HepG2 (cell line): ENCODE results near the gene U2SURP. TPM values are rescaled to one million over a fixed set of nuclear protein-coding genes. Genes with fewer than 3 reads are reported as not detected.

Experiments used
- ATAC-seq: fragments of 200-7000 bp; cut with Tn5 transposase; 3 replicates; pipeline ENCODE4 v1.9.1; 2020; ENCODE audit warnings: mild to moderate bottlenecking, moderate library complexity
- BruUV-seq: library from RNA; stranded (reverse); fragments of 400-500 nt; replicated peaks from 2 replicates; lab custom pipeline; 2021; lab: Mats Ljungman, UMichigan
- CTCF ChIA-PET: fragments of 300-600 bp; formaldehyde crosslinking; extraction: SDS; loops from one replicate; lab custom pipeline; 2021; ENCODE audit warnings: low total read pairs, inconsistent platforms, low intra/inter-chr PET ratio; lab: Yijun Ruan, JAX
- POLR2A ChIA-PET: fragments of 350-600 bp; sonication (Branson Sonifier 250); formaldehyde crosslinking; loops from one replicate; lab custom pipeline; 2020; ENCODE audit warnings: antibody characterized with exemption, inconsistent platforms; lab: Yijun Ruan, JAX
- DNase-seq: peaks from one replicate; pipeline ENCODE4 v3.0.0-alpha.2; 2015; ENCODE audit warnings: low spot score
- FAIRE-seq: peaks from 3 replicates; lab custom pipeline; 2011; peaks lifted over from hg19 to GRCh38; lab: Jason Lieb, UNC
- H2AFZ ChIP-seq: one replicate; pipeline ENCODE4 v1.6.1; 2011; ENCODE audit warnings: low read length, inconsistent platforms
- H3K27ac ChIP-seq: fragments of 300-600 bp; 3 replicates; pipeline ENCODE4 v1.8.0; 2011; ENCODE audit warnings: mixed run types, mild to moderate bottlenecking, mixed read lengths, low read length, inconsistent platforms; ENCODE audit not compliant: insufficient read depth; ENCODE audit errors: extremely low read length
- H3K27me3 ChIP-seq, 2 experiments: fragments of 200-600 bp in 1 of 2; 2 replicates in 1 of 2; 3 replicates in 1 of 2; pipeline versions ENCODE4 v1.6.0 to v1.8.0; 2011; ENCODE audit warnings: low read length in 2 of 2, mild to moderate bottlenecking in 2 of 2, moderate library complexity in 2 of 2, inconsistent platforms in 1 of 2; ENCODE audit not compliant: insufficient read depth in 2 of 2, control insufficient read depth in 1 of 2
- H3K36me3 ChIP-seq, 2 experiments: fragments of 200-600 bp in 1 of 2; replicated peaks in 1 of 2; 2 replicates in 1 of 2; 3 replicates in 1 of 2; pipeline versions ENCODE4 v1.5.1 to v1.8.0; 2011; ENCODE audit warnings: low read length in 2 of 2, inconsistent platforms in 1 of 2; ENCODE audit not compliant: insufficient read depth in 2 of 2, control insufficient read depth in 1 of 2
- H3K4me1 ChIP-seq: 2 replicates; pipeline ENCODE4 v1.5.1; 2012; ENCODE audit warnings: low read length, inconsistent platforms; ENCODE audit not compliant: insufficient read depth
- H3K4me2 ChIP-seq: 2 replicates; pipeline ENCODE4 v1.6.0; 2011; ENCODE audit warnings: low read depth, low read length, inconsistent platforms
- H3K4me3 ChIP-seq, 3 experiments: fragments of 200-600 bp in 1 of 3; sonication (generic), shearing (Covaris generic) in 1 of 3; replicated peaks in 1 of 3; 2 replicates each; pipeline ENCODE4 v1.5.1; 2011 to 2016; ENCODE audit warnings: low read length in 3 of 3, inconsistent platforms in 2 of 3, low read depth in 2 of 3, mild to moderate bottlenecking in 2 of 3, control low read depth in 1 of 3, mixed read lengths in 1 of 3; ENCODE audit not compliant: insufficient read depth in 1 of 3
- H3K79me2 ChIP-seq: one replicate; pipeline ENCODE4 v1.6.1; 2011; ENCODE audit warnings: low read length, inconsistent platforms; ENCODE audit not compliant: insufficient read depth
- H3K9ac ChIP-seq: 2 replicates; pipeline ENCODE4 v1.6.0; 2011; ENCODE audit warnings: mild to moderate bottlenecking, low read depth, low read length, inconsistent platforms; ENCODE audit not compliant: insufficient read depth
- H3K9me3 ChIP-seq: 2 replicates; pipeline ENCODE4 v1.5.1; 2012; ENCODE audit warnings: mild to moderate bottlenecking, low read length
- H4K20me1 ChIP-seq: 2 replicates; pipeline ENCODE4 v1.6.0; 2011; ENCODE audit warnings: inconsistent platforms, mild to moderate bottlenecking, low read length, moderate library complexity; ENCODE audit not compliant: insufficient read depth
- ATF1 ChIP-seq: IDR thresholded peaks from 2 replicates; pipeline ENCODE4 v1.6.1; 2016; ENCODE audit warnings: mild to moderate bottlenecking, control low read depth
- ATF7 ChIP-seq, 2 experiments: fragments of 450-650 bp in 1 of 2; sonication (generic) in 1 of 2; formaldehyde crosslinking in 1 of 2; IDR thresholded peaks; 2 replicates each; pipeline versions ENCODE4 v1.4.0 to v1.6.1; 2016 to 2020; ENCODE audit warnings: antibody characterized with exemption in 1 of 2, mild to moderate bottlenecking in 1 of 2, missing genetic modification reagents in 1 of 2
- DR1 ChIP-seq: sonication (generic); formaldehyde crosslinking; IDR thresholded peaks from 2 replicates; pipeline ENCODE4 v1.8.0; 2021; ENCODE audit warnings: mild to moderate bottlenecking, missing genetic modification reagents, inconsistent platforms
- ELF4 ChIP-seq: sonication (generic); formaldehyde crosslinking; IDR thresholded peaks from 2 replicates; pipeline ENCODE4 v1.5.0; 2020; ENCODE audit warnings: missing genetic modification reagents, mild to moderate bottlenecking, moderate library complexity, borderline replicate concordance
- EP300 ChIP-seq, 3 experiments: sonication (generic) in 1 of 3; formaldehyde crosslinking in 1 of 3; IDR thresholded peaks; 2 replicates each; pipeline versions ENCODE4 v1.5.1 to v1.6.1; 2011 to 2020; ENCODE audit warnings: low read depth in 2 of 3, low read length in 2 of 3, borderline replicate concordance in 1 of 3, improper control_type of control experiment in 1 of 3, mild to moderate bottlenecking in 1 of 3, missing genetic modification reagents in 1 of 3, moderate library complexity in 1 of 3
- HDAC6 ChIP-seq: fragments of 200-600 bp; sonication (generic); IDR thresholded peaks from 2 replicates; pipeline ENCODE4 v1.7.0; 2017; ENCODE audit warnings: mild to moderate bottlenecking, antibody characterized with exemption, low read length, low read depth
- HOXA9 ChIP-seq: sonication (generic); formaldehyde crosslinking; IDR thresholded peaks from 2 replicates; pipeline ENCODE4 v1.8.1; 2022; ENCODE audit warnings: missing genetic modification reagents, mild to moderate bottlenecking, moderate library complexity, borderline replicate concordance
- MYC ChIP-seq: sonication (generic); formaldehyde crosslinking; IDR thresholded peaks from 2 replicates; pipeline ENCODE4 v1.9.0; 2021; ENCODE audit warnings: missing genetic modification reagents, borderline replicate concordance
- PAWR ChIP-seq: sonication (generic); formaldehyde crosslinking; IDR thresholded peaks from 2 replicates; pipeline ENCODE4 v1.4.0; 2020; ENCODE audit warnings: missing genetic modification reagents, mild to moderate bottlenecking, borderline replicate concordance
- RBAK ChIP-seq: sonication (generic); formaldehyde crosslinking; IDR thresholded peaks from 2 replicates; pipeline ENCODE4 v1.5.1; 2020; ENCODE audit warnings: mild to moderate bottlenecking, missing genetic modification reagents
- REXO4 ChIP-seq: sonication (generic); formaldehyde crosslinking; IDR thresholded peaks from 2 replicates; pipeline ENCODE4 v1.8.0; 2022; ENCODE audit warnings: missing genetic modification reagents, mild to moderate bottlenecking, borderline replicate concordance
- SRSF4 ChIP-seq: fragments of 200-400 bp; formaldehyde crosslinking; IDR thresholded peaks from one replicate; pipeline ENCODE4 v1.6.1; 2018; ENCODE audit warnings: mild to moderate bottlenecking, low read depth, low read length, moderate library complexity; ENCODE audit not compliant: poor library complexity, severe bottlenecking
- THAP8 ChIP-seq: sonication (generic); formaldehyde crosslinking; IDR thresholded peaks from 2 replicates; pipeline ENCODE4 v1.5.1; 2020; ENCODE audit warnings: missing genetic modification reagents, mild to moderate bottlenecking, borderline replicate concordance
- ZMYM4 ChIP-seq: sonication (generic); formaldehyde crosslinking; IDR thresholded peaks from 2 replicates; pipeline ENCODE4 v1.8.1; 2023; ENCODE audit warnings: mild to moderate bottlenecking, missing genetic modification reagents
- ZNF225 ChIP-seq: sonication (generic); formaldehyde crosslinking; IDR thresholded peaks from 2 replicates; pipeline ENCODE4 v1.4.0; 2020; ENCODE audit warnings: mild to moderate bottlenecking, missing genetic modification reagents
- ZNF317 ChIP-seq: sonication (generic); formaldehyde crosslinking; IDR thresholded peaks from 2 replicates; pipeline ENCODE4 v1.5.0; 2020; ENCODE audit warnings: mild to moderate bottlenecking, missing genetic modification reagents
- ZNF782 ChIP-seq: sonication (generic); formaldehyde crosslinking; IDR thresholded peaks from 2 replicates; pipeline ENCODE4 v1.4.0; 2020; ENCODE audit warnings: missing genetic modification reagents, mild to moderate bottlenecking, borderline replicate concordance
- ZSCAN31 ChIP-seq: sonication (generic); formaldehyde crosslinking; IDR thresholded peaks from 2 replicates; pipeline ENCODE4 v1.5.0; 2020; ENCODE audit warnings: low read depth, mild to moderate bottlenecking, missing genetic modification reagents
- WGBS: methylation state at CpG from one replicate; pipeline ENCODE4 v1.1.6; 2017; ENCODE audit warnings: low lambda C conversion rate; 5-methylcytosine and 5-hydroxymethylcytosine counted together
- in situ Hi-C: cut with HindIII; loops from 2 replicates; pipeline ENCODE4 v1.10.0; 2017; ENCODE audit warnings: low pct_unique_long_range_greater_than_20kb; ENCODE audit not compliant: extremely low pct_ligation_motif_present
- intact Hi-C: fragments of 100-400 bp; cut with micrococcal nuclease; formaldehyde crosslinking; loops from one replicate; pipeline ENCODE4 v1.10.0; 2022; ENCODE audit not compliant: unreplicated experiment
- polyA plus RNA-seq, 8 experiments: library from polyadenylated mRNA; depleted of rRNA in 3 of 8; stranded (reverse) in 7 of 8; unstranded in 1 of 8; fragments of >200 nt; fragmentation: Illumina TruSeq in 4 of 8; extraction: Trizol in 4 of 8; gene quantifications; 2 replicates each; pipeline versions ENCODE4 v1.2.1 to v1.2.3, GENCODE V29; 2011 to 2016; ENCODE audit warnings: low read depth in 4 of 8, missing spikeins in 1 of 8, mixed read lengths in 1 of 8; ENCODE audit not compliant: insufficient read depth in 1 of 8
- total RNA-seq, 5 experiments: library from RNA; depleted of rRNA; stranded (reverse); fragments of >200 nt; fragmentation: Illumina TruSeq; extraction: Trizol; gene quantifications; 2 replicates each; pipeline ENCODE4 v1.2.3, GENCODE V29; 2016; ENCODE audit warnings: low read depth in 1 of 5
- TF ChIP-seq, protein P1 (sequence below): sonication (generic); formaldehyde crosslinking; conservative IDR thresholded peaks from 2 replicates; pipeline ENCODE4 v1.8.0; 2022; ENCODE audit warnings: mild to moderate bottlenecking, moderate library complexity, missing genetic modification reagents
- TF ChIP-seq, protein P2 (sequence below): sonication (generic); formaldehyde crosslinking; IDR thresholded peaks from 2 replicates; pipeline ENCODE4 v1.4.0; 2020; ENCODE audit warnings: mild to moderate bottlenecking, missing genetic modification reagents

U2SURP gene
- total and polyA plus RNA-seq, 2 of the 13 experiments (the other 11 are each of a cell fraction or from before 2014, with no cell fraction given) = 55.9 to 173 TPM

GRCh38 chr3:142960322-142960850 is 41.0 kb upstream of the U2SURP start:
- BruUV-seq = no TSS peak
- 76% methylated on average over 1 of the region's 1 CpG for WGBS
- H2AFZ ChIP-seq = no peak overlapping the region
- POLR2A ChIA-PET = interaction anchor here (0.7 to 3.7 kb wide), 3 partner anchors 9 to 41 kb away, joined by 3 to 34 read pairs (median 3); partner anchors contain the start of gene U2SURP
- H3K4me1 ChIP-seq = peaks cover 82% of the 10 kb centered on the region
- intact Hi-C loops (no loop called here), in situ Hi-C loops (no loop called here)
- H3K36me3 ChIP-seq = no peaks in the 10 kb centered on the region
- no peak overlapping the region for H3K4me3 ChIP-seq
- no peak overlapping the region for H3K27ac ChIP-seq
- H3K9ac ChIP-seq = no peak overlapping the region
- no peaks in the 10 kb centered on the region for H4K20me1 ChIP-seq
- peaks cover 4% of the 10 kb centered on the region for H3K79me2 ChIP-seq
- 0 out of 5 replicates have a peak, but pooled peaks cover 0 to 8% of the 10 kb centered on the region in 2 experiments for H3K27me3 ChIP-seq
- FAIRE-seq (no peak), DNase-seq (no peak), ATAC-seq (no peak)
- 0 out of 2 replicates have a peak overlapping the region, but pooled peaks have one; percentile 2 for H3K4me2 ChIP-seq
- CTCF ChIA-PET = no interaction called here
- no peaks in the 10 kb centered on the region for H3K9me3 ChIP-seq
- TF ChIP-seq DR1 (CRISPR knock-in tag) = no peak
- no peak for TF ChIP-seq EP300 (IDR thresholded peaks at IDR 0.05; ENCODE audit: low read depth in 2 of 2, low read length in 2 of 2)
- no peak for TF ChIP-seq EP300 (CRISPR knock-in tag; IDR thresholded peaks at IDR 0.05; ENCODE audit: borderline replicate concordance)
- TF ChIP-seq RBAK = no peak
- TF ChIP-seq ATF7 (IDR thresholded peaks at IDR 0.05) = no peak
- no peak for TF ChIP-seq ATF7 (CRISPR knock-in tag; IDR thresholded peaks at IDR 0.05)
- TF ChIP-seq HOXA9 = no peak
- TF ChIP-seq MYC = no peak
- peak; percentile 47; the same call in 1 of the 2 replicates for TF ChIP-seq ELF4 (CRISPR knock-in tag)
- peak; percentile 26; the same call in 1 of the 2 replicates for TF ChIP-seq ATF1 (CRISPR knock-in tag)
- TF ChIP-seq REXO4 (CRISPR knock-in tag) = no peak
- no peak for TF ChIP-seq ZNF225 (CRISPR knock-in tag)
- no peak for TF ChIP-seq PAWR (CRISPR knock-in tag)
- TF ChIP-seq, protein P1, sequence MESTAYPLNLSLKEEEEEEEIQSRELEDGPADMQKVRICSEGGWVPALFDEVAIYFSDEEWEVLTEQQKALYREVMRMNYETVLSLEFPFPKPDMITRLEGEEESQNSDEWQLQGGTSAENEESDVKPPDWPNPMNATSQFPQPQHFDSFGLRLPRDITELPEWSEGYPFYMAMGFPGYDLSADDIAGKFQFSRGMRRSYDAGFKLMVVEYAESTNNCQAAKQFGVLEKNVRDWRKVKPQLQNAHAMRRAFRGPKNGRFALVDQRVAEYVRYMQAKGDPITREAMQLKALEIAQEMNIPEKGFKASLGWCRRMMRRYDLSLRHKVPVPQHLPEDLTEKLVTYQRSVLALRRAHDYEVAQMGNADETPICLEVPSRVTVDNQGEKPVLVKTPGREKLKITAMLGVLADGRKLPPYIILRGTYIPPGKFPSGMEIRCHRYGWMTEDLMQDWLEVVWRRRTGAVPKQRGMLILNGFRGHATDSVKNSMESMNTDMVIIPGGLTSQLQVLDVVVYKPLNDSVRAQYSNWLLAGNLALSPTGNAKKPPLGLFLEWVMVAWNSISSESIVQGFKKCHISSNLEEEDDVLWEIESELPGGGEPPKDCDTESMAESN (CRISPR knock-in tag) = 0 out of 2 replicates have a peak, but pooled peaks have one; percentile 14
- TF ChIP-seq ZMYM4 = peak; percentile 11; the same call in 1 of the 2 replicates
- peak; percentile 54; the same call in 1 of the 2 replicates for TF ChIP-seq ZNF317 (CRISPR knock-in tag)
- TF ChIP-seq SRSF4 = no peak
- TF ChIP-seq, protein P2, sequence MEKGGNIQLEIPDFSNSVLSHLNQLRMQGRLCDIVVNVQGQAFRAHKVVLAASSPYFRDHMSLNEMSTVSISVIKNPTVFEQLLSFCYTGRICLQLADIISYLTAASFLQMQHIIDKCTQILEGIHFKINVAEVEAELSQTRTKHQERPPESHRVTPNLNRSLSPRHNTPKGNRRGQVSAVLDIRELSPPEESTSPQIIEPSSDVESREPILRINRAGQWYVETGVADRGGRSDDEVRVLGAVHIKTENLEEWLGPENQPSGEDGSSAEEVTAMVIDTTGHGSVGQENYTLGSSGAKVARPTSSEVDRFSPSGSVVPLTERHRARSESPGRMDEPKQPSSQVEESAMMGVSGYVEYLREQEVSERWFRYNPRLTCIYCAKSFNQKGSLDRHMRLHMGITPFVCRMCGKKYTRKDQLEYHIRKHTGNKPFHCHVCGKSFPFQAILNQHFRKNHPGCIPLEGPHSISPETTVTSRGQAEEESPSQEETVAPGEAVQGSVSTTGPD = no peak
- no peak for TF ChIP-seq ZNF782
- no peak for TF ChIP-seq THAP8 (CRISPR knock-in tag)
- TF ChIP-seq HDAC6 = no peak
- 0 out of 2 replicates have a peak, but pooled peaks have one; percentile 24 for TF ChIP-seq ZSCAN31 (CRISPR knock-in tag)
